GM12891 (cell line): ENCODE measurements around the gene RTBDN.
"Not testable (repeated sequence)": the region's sequence is repeated elsewhere in the genome, so short reads cannot be mapped to it uniquely, and the experiment has no call there.

Experiments
- DNase-seq: peaks from one replicate; pipeline ENCODE4 v3.0.0; 2011; ENCODE audit warnings: low spot score; ENCODE audit not compliant: insufficient read length
- FAIRE-seq: peaks from 2 replicates; lab custom pipeline; 2011; peaks lifted over from hg19 to GRCh38; lab: Jason Lieb, UNC
- PAX5 ChIP-seq: IDR thresholded peaks from 2 replicates; pipeline ENCODE4 v1.6.1; 2011; ENCODE audit warnings: low read length, moderate library complexity, mild to moderate bottlenecking; ENCODE audit not compliant: insufficient read depth, severe bottlenecking
- POLR2A ChIP-seq: IDR thresholded peaks from 2 replicates; pipeline ENCODE4 v1.6.1; 2011; ENCODE audit warnings: low read depth, low read length, control low read depth
- POLR2AphosphoS5 ChIP-seq: IDR thresholded peaks from 2 replicates; pipeline ENCODE4 v1.6.1; 2011; ENCODE audit warnings: low read depth, low read length, control low read depth
- POU2F2 ChIP-seq: IDR thresholded peaks from 2 replicates; pipeline ENCODE4 v1.6.1; 2011; ENCODE audit warnings: low read depth, mild to moderate bottlenecking, control low read depth, low read length, moderate library complexity
- SPI1 ChIP-seq: IDR thresholded peaks from 2 replicates; pipeline ENCODE4 v1.6.1; 2011; ENCODE audit warnings: low read depth, low read length, control low read depth
- TAF1 ChIP-seq: IDR thresholded peaks from 2 replicates; pipeline ENCODE4 v1.6.1; 2011; ENCODE audit warnings: low read depth, low read length, control low read depth

The RTBDN gene

DNA sequence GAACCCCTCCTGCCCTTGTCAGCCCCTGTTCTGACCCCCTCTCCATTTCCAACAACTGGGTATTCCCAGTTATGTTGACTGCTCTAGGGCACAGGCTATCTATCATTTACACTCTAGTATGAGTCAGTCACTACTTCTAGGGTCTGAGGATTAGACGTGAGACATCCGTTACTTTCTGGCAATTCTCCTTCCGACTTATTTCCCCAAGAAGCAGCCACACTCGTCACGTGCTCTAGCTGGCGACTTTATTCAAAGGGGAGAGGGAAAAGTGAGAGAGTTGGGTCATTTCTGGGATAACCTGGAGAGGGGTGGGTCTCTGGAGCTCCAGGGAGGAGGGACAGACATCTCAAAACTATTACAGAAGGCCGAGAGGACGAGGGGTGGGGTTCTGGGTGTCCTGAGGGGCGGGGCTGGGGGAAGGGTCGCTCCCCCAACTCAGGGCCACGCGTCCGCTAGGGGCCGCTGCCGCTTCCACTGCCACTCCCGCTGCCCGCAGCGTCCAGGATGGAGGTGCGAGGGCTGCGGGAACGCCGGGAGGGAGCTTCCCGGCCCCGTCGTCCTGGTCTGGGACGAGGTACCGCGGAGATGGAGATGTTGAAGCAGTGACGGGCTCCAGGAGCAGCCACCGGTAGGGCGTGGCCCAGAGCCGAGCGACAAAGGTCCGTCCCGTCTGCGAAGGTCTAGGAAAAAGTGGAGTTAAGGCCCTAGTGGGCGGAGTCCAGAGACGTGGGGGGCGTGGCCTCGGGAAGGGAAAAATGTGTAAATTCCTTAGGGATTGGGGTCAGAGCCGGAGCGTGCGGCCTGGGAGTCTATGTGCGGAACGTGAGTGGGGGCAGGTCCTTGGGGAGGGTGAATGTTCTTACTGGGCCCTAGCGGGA is 8.9 kb downstream of the RTBDN start:
- no peak for DNase-seq
- FAIRE-seq = no peak
- TF ChIP-seq POLR2AphosphoS5 = no peak
- TF ChIP-seq TAF1 = no peak
- no peak for TF ChIP-seq POU2F2
- TF ChIP-seq PAX5 = no peak
- TF ChIP-seq SPI1 = no peak
- no peak for TF ChIP-seq POLR2A

DNA sequence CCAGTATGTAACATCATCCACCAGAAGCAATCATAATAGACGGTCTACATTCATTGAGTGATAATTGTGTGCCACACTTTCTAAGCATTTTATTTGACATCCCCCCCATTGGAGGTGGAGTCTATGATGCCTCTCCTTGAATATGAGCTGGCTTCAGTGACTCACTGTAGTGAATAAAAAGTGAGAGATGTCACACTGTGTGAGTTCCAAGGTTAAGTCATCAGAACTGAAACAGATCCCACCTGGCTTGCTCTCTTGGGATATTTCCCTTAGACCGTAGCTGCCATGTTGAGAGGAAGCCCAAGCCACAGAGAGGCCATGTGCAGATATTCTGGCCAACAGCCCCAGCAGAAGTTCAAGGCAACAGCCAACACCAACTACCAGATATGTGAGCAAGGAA is 12.6 kb downstream of the RTBDN start:
- FAIRE-seq (no peak), DNase-seq (no peak)
- TF ChIP-seq PAX5 = no peak
- TF ChIP-seq SPI1 = no peak
- TF ChIP-seq POU2F2 = no peak
- no peak for TF ChIP-seq TAF1
- TF ChIP-seq POLR2AphosphoS5 = no peak

DNA sequence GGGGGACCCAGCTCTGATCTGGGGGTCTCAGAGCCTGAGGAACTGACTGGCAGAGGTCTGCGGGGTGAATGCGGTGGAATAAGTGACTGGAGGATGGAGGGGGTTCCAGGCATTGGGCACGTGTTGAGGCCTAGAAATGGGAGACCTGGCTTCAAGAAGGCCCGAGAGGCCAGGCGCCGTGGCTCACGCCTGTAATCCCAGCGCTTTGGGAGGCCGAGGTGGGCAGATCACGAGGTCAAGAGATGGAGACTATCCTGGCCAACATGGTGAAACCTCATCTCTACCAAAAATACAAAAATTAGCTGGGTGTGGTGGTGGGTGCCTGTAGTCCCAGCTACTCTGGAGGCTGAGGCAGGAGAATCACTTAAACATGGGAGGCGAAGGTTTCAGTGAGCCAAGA is 16.6 kb downstream of the RTBDN start:
- FAIRE-seq, DNase-seq: not testable (repeated sequence)

DNA sequence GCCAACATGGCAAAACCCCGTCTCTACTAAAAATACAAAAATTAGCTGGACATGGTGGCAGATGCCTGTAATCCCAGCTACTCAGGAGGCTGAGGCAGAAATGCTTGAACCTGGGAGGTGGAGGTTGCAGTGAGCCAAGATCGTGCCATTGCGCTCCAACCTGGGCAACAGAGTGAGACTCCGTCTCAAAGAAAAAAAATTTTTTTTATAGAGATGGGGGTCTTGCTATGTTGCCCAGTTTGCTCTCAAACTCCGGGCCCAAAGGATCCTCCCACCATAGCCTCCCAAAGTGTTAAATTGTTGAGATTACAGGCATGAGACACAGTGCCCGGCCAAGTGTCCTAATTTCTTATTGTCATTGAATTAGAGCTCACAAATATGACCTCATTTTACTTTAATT is 17.2 kb downstream of the RTBDN start:
- FAIRE-seq, DNase-seq: not testable (repeated sequence)

DNA sequence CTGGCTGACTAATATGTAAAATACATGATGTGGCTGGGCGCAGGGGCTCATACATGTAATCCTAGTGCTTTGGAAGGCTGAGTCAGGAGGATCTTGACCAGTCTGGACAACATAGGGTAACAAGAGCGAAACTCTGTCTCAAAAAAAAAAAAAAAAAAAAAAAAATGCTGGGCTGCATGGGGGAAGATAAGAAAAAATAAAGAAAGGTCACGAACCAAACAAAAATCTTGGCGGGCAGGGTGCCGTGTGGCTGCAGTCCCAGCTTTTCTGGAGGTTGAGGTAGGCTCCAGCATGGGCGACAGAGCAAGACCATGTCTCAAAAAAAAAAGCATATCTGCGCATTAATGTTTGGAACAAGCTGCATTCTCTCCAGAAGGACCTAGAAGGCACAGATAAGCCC is 19.3 kb downstream of the RTBDN start:
- TF ChIP-seq TAF1 (no peak), POLR2A (no peak), POLR2AphosphoS5 (no peak), SPI1 (no peak), PAX5 (no peak), POU2F2 (no peak)
- DNase-seq = no peak
- FAIRE-seq = no peak

DNA sequence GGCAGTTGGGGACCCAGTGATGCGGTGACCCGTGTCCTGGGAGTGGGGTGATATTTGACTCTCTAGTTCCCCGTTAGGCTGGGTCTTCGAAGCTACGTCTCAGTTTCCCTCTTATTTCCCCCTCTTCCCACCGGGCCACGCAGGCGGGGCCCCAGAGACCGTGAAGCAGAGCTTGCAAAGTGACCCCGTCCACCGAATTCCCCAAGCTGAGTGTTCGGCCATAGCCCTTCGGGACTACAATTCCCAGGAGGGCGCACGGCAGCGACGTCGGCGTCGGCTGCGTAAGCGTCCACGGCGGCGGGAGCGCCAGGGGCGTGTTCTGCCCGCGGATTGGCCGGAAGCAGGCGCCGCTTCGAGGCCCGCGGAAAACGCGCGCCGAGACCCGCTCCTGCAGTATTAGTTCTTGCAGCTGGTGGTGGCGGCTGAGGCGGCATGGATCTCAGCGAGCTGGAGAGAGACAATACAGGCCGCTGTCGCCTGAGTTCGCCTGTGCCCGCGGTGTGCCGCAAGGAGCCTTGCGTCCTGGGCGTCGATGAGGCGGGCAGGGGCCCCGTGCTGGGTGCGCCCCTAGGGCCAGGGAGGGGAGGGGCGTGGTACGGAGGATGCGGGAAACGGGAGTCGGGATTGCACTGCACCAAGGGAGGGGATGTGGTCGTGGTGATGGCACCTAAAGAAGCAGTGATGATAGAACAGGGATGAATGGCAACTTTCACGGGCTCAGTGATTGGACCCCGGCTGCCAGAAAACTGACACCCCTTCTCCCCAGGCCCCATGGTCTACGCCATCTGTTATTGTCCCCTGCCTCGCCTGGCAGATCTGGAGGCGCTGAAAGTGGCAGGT is 27.9 kb downstream of the RTBDN start, which contains the start of gene RNASEH2A:
Gene RNASEH2A, plus strand, starts transcription at position 343 of the 840 bp plus-strand sequence. Its CDS starts 90 bp downstream, at position 433.
- TF ChIP-seq POLR2A (peak; percentile 67), POU2F2 (peak; percentile 60; the same call in 1 of the 2 replicates), POLR2AphosphoS5 (peak; percentile 56; the same call in 1 of the 2 replicates), SPI1 (no peak), PAX5 (no peak), TAF1 (peak; percentile 56; the same call in 1 of the 2 replicates)
- DNase-seq (peak; percentile 98), FAIRE-seq (peak; percentile 99)

DNA sequence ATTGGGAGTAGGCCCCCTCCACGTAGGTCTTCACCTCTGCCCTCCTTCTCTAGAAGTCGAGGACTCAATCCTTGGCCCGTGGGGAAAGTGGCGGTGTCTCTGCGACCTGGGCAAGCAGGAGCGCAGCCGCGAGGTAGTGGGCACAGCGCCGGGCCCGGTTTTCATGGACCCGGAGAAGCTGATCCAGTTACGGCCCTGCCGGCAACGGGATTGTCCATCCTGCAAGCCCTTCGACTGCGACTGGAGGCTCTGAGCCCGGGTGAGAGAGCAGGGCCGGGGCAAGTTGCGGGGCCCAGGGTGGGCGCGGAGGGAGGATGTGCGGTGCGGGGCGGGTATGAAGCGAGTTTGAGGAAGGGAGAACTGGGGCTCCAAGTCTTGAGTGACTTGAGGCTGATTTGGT is 30.3 kb downstream of the RTBDN start:
- TF ChIP-seq POLR2A (no peak), SPI1 (no peak), POLR2AphosphoS5 (no peak), PAX5 (no peak), POU2F2 (no peak), TAF1 (no peak)
- DNase-seq = no peak
- FAIRE-seq = no peak

DNA sequence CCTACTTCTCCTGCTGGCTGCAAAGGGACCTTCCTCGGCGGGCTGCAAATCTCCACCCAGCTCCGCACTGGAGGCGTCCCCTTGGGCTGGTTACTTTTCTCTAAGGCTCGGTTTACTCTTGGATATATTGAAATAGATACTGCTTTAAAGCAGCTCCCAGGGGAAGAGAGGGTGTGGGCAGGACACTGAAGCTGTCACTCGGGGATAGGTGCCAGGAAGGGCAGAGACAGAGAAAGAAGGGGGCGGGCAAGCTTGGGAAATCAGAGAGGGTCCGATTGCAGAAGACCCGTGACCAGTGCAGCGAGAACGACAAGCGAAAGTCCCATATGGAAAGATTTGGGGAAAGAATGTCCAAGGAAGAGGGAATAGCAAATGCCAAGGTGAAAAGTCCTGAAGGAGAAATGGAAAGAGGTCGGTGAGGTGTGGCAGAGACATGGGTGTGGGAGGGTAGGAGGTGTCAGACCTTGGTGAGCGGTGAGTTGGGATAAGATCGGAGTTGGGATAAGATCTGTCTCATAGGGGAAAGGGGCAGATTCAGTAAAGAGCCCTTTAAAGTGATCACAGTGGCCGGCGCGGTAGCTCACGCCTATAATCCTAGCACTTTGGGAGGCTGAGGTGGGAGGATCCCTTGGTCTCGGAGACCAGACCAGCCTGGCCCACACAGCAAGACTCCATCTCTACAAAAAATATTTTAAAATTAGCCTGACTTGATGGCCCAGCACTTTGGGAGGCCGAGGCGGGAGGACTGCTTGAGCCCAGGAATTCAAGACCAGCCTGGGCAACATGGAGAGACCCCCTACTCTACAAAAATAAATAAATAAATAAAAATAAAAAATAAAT is 31.9 kb downstream of the RTBDN start:
- no peak for DNase-seq
- TF ChIP-seq POLR2A (no peak), SPI1 (no peak), TAF1 (no peak), PAX5 (no peak), POU2F2 (no peak), POLR2AphosphoS5 (no peak)
- FAIRE-seq = no peak
